NK-92 (cell line): ENCODE data around the gene BAIAP2L2.

Experiments
- DNase-seq: peaks from one replicate; lab custom pipeline; 2025; ENCODE audit not compliant: unreplicated experiment; lab: John Stamatoyannopoulos, UW

Gene BAIAP2L2

GRCh38 chr22:38107692-38108515, 2.6 kb downstream of the BAIAP2L2 start:
- no peak for DNase-seq

GRCh38 chr22:38106814-38107578, 3.5 kb downstream of the BAIAP2L2 start:
- no peak for DNase-seq

- DNase-seq = no peak
Observed at GRCh38 chr22:38104084-38104483, 6.4 kb downstream of the BAIAP2L2 start.

- DNase-seq = no peak
Observed at GRCh38 chr22:38103641-38104040, 6.8 kb downstream of the BAIAP2L2 start.

GRCh38 chr22:38098410-38099249, 11.9 kb downstream of the BAIAP2L2 start:
- no peak for DNase-seq

GRCh38 chr22:38097557-38098409, 12.7 kb downstream of the BAIAP2L2 start:
- no peak for DNase-seq

GRCh38 chr22:38097058-38097457, 13.4 kb downstream of the BAIAP2L2 start:
- no peak for DNase-seq

- no peak for DNase-seq
Observed at GRCh38 chr22:38089474-38089851, 21.0 kb downstream of the BAIAP2L2 start.

GRCh38 chr22:38088629-38089473, 21.6 kb downstream of the BAIAP2L2 start:
- no peak for DNase-seq

GRCh38 chr22:38087855-38088254, 22.6 kb downstream of the BAIAP2L2 start:
- DNase-seq = no peak

GRCh38 chr22:38086942-38087341, 23.5 kb downstream of the BAIAP2L2 start:
- DNase-seq = no peak

- no peak for DNase-seq
Observed at GRCh38 chr22:38086001-38086845, 24.3 kb downstream of the BAIAP2L2 start.

GRCh38 chr22:38085501-38085900, 25.0 kb downstream of the BAIAP2L2 start:
- no peak for DNase-seq

- no peak for DNase-seq
Observed at GRCh38 chr22:38085056-38085455, 25.4 kb downstream of the BAIAP2L2 start.

- no peak for DNase-seq
Observed at GRCh38 chr22:38083931-38084631, 26.4 kb downstream of the BAIAP2L2 start, which contains the start of gene SLC16A8. SLC16A8 (minus strand) TSS chr22:38084184; CDS start chr22:38082873, 1,311 bp downstream.

- no peak for DNase-seq
Observed at GRCh38 chr22:38082986-38083710, 27.3 kb downstream of the BAIAP2L2 start.
